ENCODE results near the gene PLD3.

PLD3 gene

DNA sequence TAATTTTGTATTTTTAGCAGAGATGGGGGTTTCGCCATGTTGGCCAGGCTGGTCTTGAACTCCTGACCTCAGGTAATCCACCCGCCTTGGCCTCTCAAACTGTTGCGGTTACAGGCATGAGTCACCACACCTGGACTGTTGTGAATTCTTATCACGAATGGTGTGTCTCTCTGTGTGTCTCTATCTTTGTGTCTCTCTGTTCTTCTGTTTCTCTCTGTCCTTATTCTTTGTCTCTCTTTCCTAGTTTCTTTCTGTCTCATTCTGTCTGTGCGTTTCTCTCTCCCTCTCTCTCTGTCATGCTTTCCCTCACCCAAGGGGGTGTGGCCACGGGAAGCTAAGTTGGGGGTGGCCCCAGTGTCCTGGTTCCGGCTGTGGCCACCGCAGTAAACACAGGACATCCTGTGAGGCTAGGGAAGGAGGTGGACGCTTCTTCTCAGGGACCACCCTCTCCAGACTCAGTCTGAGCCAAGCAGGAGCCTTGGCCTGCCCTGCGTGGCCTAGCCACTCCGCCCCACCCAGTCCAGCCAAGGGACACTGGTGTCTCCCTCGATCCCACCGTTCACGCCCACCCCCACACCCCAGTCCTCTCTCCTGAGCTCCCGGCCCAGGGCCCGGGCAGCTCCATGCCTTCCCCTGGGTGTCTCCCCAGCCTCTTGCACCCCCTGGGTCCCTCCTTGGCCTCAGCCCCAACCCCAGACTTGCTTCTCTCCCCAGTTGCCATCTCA, 68.6 kb downstream of the PLD3 start:
- DNase-seq = no peak

DNA sequence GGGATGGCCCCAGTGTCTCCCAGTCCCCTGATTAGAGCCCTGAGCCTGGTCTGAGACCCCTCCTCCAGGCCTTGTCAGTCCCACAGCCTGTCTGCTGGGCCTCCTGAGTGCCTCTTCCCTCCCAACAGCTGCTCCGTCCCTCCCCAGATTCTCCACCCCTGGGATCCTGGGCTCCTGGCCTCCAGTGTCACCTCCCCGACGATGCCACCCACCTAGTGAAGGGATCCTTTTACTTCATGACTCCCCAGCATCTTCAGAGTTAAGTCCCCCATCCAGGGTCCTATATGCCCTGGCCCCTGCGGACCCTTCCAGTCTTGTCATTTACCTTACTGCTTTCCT, 69.1 kb downstream of the PLD3 start:
- no peak for DNase-seq

DNA sequence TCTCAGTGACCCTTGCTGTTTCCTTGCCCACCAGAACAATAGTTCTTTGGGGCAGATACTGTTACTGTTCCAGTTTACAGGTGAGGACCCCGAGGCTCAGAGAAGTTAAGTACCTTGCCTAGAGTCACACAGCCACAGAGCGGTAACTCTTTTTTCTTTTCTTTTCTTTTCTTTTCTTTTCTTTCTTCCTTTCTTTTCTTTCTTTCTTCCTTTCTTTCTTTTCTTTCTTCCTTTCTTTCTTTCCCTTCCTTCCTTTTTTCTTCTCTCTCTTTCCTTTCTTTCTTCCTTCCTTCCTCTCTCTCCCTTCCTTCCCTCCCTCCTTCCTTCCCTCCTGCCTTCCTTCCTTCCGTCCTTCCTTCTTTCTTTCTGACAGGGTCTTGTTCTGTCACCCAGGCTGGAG, 69.5 kb downstream of the PLD3 start:
- no peak for DNase-seq

DNA sequence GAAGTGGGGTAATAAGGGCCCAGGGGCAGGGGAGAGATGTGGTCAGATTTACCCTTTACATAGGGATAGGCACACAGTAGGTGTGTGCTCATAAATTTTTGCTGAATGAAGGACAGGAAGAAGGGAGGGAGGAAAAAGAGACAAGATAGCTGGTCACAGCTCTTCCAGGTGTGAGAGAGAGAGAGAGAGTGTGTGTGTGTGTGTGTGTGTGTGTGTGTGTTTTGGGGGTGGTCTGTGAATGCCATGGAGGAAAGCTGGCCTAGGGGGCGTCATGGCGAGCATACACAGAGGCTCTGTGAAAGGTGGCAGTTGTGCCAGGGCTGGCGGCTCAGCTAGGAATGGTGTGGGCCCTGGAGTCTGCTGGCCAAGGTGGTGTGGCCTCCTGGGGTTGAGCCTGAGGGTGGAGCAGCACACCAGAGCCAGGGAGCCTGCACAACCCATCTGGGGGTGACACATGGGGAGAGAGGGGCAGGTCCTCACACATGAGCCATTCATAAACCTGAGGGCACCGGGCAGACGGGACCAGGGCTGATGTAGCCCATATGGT, 70.6 kb downstream of the PLD3 start:
- DNase-seq = no peak

DNA sequence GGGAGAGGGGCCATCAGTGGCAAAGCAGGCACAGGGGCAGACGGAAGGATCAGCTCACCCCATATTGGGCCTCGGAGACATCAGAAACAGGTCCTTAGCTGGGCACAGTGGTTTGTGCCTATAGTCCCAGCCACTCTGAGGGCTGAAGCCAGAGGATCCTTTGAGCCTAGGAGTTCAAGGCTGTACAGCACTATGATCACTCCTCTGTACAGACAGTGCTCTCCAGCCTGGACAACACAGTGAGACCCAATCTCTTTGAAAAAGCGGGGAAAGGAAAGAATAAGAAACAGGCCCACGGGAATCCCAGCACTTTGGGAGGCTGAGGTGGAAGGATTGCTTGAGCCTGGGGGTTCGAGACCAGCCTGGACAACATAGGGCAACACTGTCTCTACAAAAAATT, 71.3 kb downstream of the PLD3 start:
- DNase-seq = no peak

DNA sequence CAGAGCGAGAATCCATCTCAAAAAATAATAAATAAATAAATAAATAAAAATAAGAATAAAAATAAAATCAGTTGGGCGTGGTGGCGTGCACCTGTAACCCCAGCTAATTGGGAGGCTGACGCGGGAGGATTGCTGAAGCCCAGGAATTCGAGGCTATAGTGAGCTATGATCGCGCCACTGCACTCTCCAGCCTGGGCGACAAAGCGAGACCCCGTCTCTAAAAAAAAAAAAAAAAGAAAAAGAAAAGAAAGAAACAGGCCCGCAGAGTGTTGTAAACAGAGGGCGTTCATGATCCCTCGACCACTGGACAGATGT, 71.9 kb downstream of the PLD3 start:
- no peak for DNase-seq

DNA sequence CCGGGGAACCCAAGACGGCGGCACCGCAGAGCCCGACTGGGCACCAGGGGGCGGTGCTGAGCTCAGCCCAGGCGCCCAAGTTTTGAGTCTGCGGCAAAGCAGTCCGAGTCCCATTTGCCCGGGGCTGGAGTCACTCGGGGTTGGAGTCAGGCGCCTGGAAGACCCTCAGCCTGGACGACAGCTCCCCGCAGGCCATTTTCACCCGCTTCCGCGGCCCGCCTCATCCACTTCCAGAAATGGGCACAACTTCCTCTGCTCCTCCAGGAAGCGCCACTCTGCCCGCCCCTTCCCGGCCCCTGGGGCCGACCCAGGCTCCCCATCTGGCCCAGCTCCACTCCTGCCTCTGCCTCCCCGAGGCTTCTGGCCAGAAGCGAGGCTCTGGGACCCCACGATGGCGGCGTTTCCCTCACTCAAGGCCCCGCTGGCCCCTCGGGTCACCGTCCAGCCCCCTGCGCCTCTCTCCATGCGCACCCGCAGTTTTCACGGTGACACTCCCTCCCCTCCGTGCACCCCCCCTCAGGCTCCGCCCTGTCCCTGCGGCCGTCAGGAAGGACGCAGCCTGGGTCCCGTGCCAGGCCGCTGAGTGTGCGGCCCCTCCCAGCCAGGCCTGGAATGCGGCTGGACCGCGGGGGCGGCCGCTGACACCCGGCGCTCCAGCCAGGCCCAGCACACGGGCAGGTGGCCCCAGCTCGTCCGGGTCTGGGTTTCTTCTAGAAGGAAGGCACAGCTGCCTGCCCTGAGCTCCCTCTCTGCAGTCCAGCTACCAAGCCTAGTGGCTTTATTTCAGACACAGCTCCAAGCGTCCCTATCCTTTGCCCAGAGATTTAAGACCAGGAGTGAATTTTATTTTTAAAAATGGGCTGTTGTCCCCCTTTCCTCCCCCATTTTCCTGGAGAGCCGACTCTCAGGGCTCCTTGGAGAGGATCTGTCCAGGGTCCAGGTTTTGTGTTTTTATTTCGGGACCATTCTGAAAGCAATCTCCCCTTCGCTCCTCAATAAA, 72.6 kb downstream of the PLD3 start:
- peak; percentile 71 for DNase-seq

DNA sequence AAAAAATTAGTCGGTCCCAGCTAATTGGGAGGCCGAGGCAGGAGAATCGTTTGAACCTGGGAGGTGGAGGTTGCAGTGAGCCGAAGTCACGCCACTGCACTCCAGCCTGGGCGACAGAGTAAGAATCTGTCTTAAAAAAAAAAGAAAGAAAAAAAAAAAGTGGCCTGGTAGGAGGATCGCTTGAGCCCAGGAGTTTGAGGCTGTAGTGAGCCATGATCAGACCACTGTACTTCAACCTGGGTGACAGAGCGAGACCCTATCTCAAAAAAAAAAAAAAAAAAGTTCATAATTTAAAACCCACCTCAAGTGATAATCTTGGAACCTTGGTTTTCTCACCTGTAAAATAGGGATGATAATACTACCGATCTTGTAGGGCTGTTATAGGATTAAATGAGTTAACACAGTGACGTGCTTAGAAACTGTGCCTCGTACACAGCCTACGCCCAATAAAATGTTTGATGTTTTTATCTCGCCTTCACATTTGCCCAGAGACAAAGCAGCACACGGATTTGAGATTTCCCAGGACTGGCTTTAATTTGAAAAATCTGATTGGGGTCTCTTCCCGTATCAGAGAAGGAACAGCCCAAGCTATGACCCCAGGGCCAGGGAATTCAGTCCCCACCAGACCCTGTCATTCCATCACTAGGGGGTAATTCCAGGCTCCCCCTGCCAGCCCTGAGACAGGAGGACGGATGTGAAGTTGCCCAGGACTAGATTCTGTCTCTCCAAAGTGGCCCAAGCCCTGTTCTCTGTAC, 73.7 kb downstream of the PLD3 start:
- DNase-seq = no peak

DNA sequence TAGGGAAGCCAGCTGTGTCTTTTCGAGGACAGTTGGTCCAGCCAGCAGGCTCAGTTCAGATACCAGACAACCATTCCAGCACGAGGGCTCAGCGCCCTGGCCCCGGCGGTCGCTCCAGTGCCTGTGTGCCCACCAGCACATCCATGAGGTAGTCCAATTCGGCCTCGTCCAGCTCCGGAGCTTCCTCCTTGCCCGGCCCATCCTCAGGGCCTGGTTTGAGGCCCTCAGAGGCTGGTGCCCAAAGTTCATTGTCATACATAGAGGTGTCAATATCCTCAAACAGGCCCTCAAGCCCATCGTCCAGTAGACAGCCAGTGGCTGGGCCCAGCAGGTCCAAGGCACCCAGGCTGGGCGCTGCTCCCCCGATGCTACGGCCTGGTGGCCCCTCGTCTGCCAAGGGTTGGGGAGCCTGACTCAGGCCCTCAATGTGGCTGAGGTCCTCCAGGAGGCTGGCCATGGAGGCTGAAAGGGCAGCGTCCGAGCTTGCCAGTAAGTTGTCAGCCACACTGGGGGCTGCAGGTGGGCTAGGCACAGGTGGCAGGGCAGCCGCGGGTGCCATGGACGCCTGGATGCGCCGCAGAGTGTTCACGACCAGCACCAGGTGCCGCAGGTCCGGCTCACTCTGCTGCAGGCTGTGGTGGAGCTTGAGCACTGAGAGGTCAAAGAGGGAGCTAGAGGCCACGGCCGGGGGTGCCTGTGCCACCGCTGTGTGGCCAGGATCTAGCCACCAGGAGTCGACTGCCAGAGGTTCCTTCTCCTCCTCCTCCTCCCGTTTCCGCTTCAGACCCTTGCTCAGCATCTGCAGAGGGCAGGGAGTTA, 74.5 kb downstream of the PLD3 start:
- DNase-seq = no peak

DNA sequence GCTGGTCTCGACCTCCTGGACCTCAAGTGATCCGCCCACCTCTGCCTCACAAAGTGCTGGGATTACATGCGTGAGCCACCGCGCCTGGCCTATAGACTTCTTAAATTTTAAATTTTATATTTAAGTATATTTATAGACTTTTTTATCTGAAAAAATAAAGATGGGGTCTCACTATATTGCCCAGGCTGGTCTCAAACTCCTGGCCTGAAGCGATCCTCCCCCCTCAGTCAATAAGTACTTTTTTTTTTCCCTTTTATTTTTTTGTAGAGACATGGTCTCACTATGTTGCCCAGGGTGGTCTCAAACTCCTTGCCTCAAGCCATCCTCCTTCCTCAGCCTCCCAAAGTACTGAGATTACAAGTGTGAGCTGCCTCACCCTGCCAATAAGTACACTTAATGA, 75.4 kb downstream of the PLD3 start:
- DNase-seq = no peak

DNA sequence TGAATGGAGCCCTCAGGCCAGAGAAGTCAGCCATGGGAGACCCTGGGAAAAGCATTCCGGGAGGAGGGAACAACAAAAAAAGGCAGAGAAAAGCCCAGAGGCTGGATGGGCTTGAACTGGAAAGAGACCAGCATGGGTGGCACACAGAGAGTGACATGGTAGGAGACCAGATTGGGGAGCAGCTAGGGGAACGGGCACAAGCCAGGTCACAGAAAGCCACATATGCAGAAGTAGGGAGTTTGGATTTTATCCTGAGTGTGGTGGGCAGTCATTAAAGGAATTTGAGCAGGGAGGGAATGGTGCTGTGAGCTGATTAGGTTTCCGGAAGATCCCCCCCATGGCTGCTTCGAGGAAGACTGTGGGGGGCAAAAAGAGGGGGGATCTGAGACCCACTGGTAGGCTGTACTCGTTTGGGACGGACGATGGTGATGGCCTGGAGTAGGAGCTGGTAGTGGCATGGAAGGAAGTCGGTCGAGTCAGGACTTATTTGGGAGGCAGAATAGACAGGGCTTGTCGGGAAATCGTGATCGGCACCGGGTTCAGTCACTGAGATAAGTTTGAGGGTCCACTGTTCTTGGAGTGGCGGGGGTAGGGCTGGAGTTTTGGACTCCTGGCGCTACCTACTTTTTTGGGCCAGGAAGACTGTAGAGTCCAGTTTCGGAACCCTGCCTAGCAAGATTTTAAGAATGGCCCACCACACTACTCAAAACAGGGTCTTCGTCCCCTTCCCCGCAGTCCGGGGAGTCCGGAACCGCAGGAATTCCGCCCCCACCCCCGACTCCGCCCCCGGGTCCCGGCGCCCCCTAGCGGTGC, 76.3 kb downstream of the PLD3 start:
- DNase-seq = no peak

DNA sequence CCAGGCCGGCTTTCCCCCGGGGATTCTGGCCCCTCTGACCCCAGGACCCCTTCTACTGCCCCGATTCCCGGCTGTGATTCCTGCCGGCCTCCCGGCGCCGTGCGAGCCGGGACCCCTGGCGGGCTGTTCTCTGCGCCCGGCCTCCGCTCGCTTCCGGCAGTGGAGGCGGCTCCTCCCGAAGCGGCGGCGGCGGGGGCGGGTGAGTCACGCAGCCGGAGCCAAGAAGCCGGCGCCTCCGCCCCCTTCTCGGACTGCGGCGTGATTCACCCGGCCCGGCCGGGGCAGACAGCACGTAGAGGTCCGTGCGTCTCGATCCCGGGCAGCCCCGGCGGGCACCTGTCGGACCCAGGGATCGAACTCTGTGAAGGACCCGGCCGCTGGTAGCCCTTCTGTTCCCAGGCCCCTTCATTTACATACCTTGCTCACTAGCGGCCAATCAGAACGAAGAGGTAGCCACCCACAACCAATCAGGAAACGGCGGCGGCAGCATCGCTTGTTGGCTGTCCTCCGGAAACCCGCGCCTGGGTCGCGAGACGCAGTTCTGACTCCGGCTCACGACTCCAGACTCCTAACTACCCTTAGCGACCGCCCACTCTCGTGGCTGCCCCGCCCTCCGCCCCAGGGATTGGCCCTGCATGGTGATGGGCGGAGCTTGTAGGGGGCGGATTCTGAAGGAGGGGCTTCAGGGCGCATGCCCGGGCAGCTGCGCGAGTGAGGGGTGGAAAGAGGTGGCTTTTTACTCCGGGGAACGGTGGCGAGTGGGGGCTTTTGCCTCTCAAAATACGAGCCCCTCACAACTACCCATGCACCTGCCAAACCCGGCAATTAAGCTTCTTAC, 77.2 kb downstream of the PLD3 start, which contains the start of gene SERTAD1:
TSS of gene SERTAD1 (minus strand) at position 543 of the 838 bp plus-strand sequence. CDS start 2,446 bp downstream, outside the sequence.
- DNase-seq = peak; percentile 98

Measured in NCI-H1105 (cell line).